Neural cell (in vitro differentiated cells): ENCODE data around the gene CCDC80. TPM values are rescaled to one million over a fixed set of nuclear protein-coding genes. Genes with fewer than 3 reads are reported as not detected.

Experiments used
- H2AFZ ChIP-seq: fragments of 200-600, 300-800 bp; sonication (generic), shearing (Covaris generic); 2 replicates; pipeline ENCODE4 v1.6.0; 2014; ENCODE audit warnings: low read depth, mild to moderate bottlenecking, antibody characterized with exemption, low read length, moderate library complexity
- H3F3A ChIP-seq: fragments of 200-600 bp; shearing (Covaris generic); 2 replicates; pipeline ENCODE4 v1.6.1; 2016; ENCODE audit warnings: mild to moderate bottlenecking, moderate library complexity, mixed read lengths, antibody characterized with exemption, low read length; ENCODE audit not compliant: insufficient read depth, poor library complexity, severe bottlenecking
- H3K27ac ChIP-seq: fragments of 200-600, 300-800 bp; sonication (generic), shearing (Covaris generic); 2 replicates; pipeline ENCODE4 v1.5.1; 2014; ENCODE audit warnings: mild to moderate bottlenecking, low read length, moderate library complexity
- H3K27me3 ChIP-seq: fragments of 300-800, 200-600 bp; sonication (generic), shearing (Covaris generic); 2 replicates; pipeline ENCODE4 v1.6.0; 2014; ENCODE audit warnings: mild to moderate bottlenecking, low read depth, low read length, moderate library complexity; ENCODE audit not compliant: insufficient read depth
- H3K36me3 ChIP-seq: fragments of 300-800, 200-600 bp; sonication (generic), shearing (Covaris generic); 2 replicates; pipeline ENCODE4 v1.5.1; 2014; ENCODE audit warnings: mild to moderate bottlenecking, antibody characterized with exemption, low read length, moderate library complexity; ENCODE audit not compliant: insufficient read depth
- H3K4me2 ChIP-seq: fragments of 300-800, 200-600 bp; sonication (generic), shearing (Covaris generic); 2 replicates; pipeline ENCODE4 v1.6.0; 2014; ENCODE audit warnings: mild to moderate bottlenecking, low read length
- H3K4me3 ChIP-seq: fragments of 300-800, 200-600 bp; sonication (generic), shearing (Covaris generic); 2 replicates; pipeline ENCODE4 v1.5.1; 2014; ENCODE audit warnings: mild to moderate bottlenecking, low read length, moderate library complexity
- H3K79me2 ChIP-seq: fragments of 200-600 bp; shearing (Covaris generic); replicated peaks from 2 replicates; pipeline ENCODE4 v1.6.0; 2014; ENCODE audit warnings: mild to moderate bottlenecking, low read length, moderate library complexity; ENCODE audit not compliant: insufficient read depth
- H3K9ac ChIP-seq: fragments of 300-800, 200-600 bp; sonication (generic), shearing (Covaris generic); 2 replicates; pipeline ENCODE4 v1.6.1; 2016; ENCODE audit warnings: mild to moderate bottlenecking, low read length, mixed read lengths
- H3K9me2 ChIP-seq: fragments of 200-600 bp; shearing (Covaris generic); 2 replicates; pipeline ENCODE4 v1.6.1; 2016; ENCODE audit warnings: mild to moderate bottlenecking, low read length, mixed read lengths; ENCODE audit not compliant: insufficient read depth
- H3K9me3 ChIP-seq: fragments of 200-600, 300-800 bp; sonication (generic), shearing (Covaris generic); 2 replicates; pipeline ENCODE4 v1.6.1; 2016; ENCODE audit warnings: mild to moderate bottlenecking, mixed run types, low read length, moderate library complexity, mixed read lengths
- H4K20me1 ChIP-seq: fragments of 200-600 bp; shearing (Covaris generic); 2 replicates; pipeline ENCODE4 v1.6.1; 2016; ENCODE audit warnings: mild to moderate bottlenecking, mixed run types; ENCODE audit not compliant: insufficient read depth
- CTCF ChIP-seq: fragments of 450-650 bp; IDR thresholded peaks from 2 replicates; pipeline ENCODE4 v1.5.1; 2014; ENCODE audit warnings: antibody characterized with exemption, mild to moderate bottlenecking, moderate library complexity; ENCODE audit not compliant: poor library complexity, severe bottlenecking
- EP300 ChIP-seq: fragments of 450-650 bp; conservative IDR thresholded peaks from 2 replicates; pipeline ENCODE4 v1.6.1; 2014; ENCODE audit warnings: antibody characterized with exemption, mild to moderate bottlenecking, moderate library complexity; ENCODE audit not compliant: poor library complexity, severe bottlenecking
- EZH2 ChIP-seq: fragments of 200-600, 300-800 bp; shearing (Covaris generic), sonication (generic); IDR thresholded peaks from 2 replicates; pipeline ENCODE4 v1.6.1; 2014; ENCODE audit warnings: antibody characterized with exemption, low read length, borderline replicate concordance, mild to moderate bottlenecking; ENCODE audit not compliant: insufficient read depth, poor library complexity, severe bottlenecking
- MXI1 ChIP-seq: fragments of 450-650 bp; conservative IDR thresholded peaks from 2 replicates; pipeline ENCODE4 v1.6.1; 2014; ENCODE audit warnings: antibody characterized with exemption, mild to moderate bottlenecking; ENCODE audit not compliant: poor library complexity, severe bottlenecking
- POLR2AphosphoS5 ChIP-seq: IDR thresholded peaks from 2 replicates; pipeline ENCODE4 v1.6.1; 2012
- RAD21 ChIP-seq: fragments of 450-650 bp; conservative IDR thresholded peaks from 2 replicates; pipeline ENCODE4 v1.6.1; 2014; ENCODE audit warnings: antibody characterized with exemption, mild to moderate bottlenecking, moderate library complexity
- REST ChIP-seq: IDR thresholded peaks from 2 replicates; pipeline ENCODE4 v1.6.1; 2012; ENCODE audit warnings: borderline replicate concordance
- SMC3 ChIP-seq: fragments of 450-650 bp; conservative IDR thresholded peaks from 2 replicates; pipeline ENCODE4 v1.6.1; 2014; ENCODE audit warnings: antibody characterized with exemption, mild to moderate bottlenecking, moderate library complexity; ENCODE audit not compliant: poor library complexity
- TAF1 ChIP-seq: IDR thresholded peaks from 2 replicates; pipeline ENCODE4 v1.6.1; 2012; ENCODE audit warnings: low read depth
- polyA plus RNA-seq: library from polyadenylated mRNA; depleted of rRNA; stranded (reverse); fragments of >200 nt; gene quantifications from 2 replicates; pipeline ENCODE4 v1.2.3, GENCODE V29; 2014

The CCDC80 gene
- polyA plus RNA-seq, 1 donor from 2014 or later = 0.14 TPM

- TF ChIP-seq POLR2AphosphoS5 = no peak
- no peak for TF ChIP-seq MXI1
- TF ChIP-seq SMC3 = no peak
- no peak for TF ChIP-seq TAF1
- no peak for TF ChIP-seq REST
- no peak for TF ChIP-seq EZH2
- TF ChIP-seq CTCF = no peak
- TF ChIP-seq EP300 = no peak
- no peak for TF ChIP-seq RAD21
These were observed 14.0 kb upstream of the CCDC80 start for GRCh38 chr3:112654979-112655378.

GRCh38 chr3:112654492-112654891 is 13.5 kb upstream of the CCDC80 start:
- no peak for TF ChIP-seq TAF1
- no peak for TF ChIP-seq REST
- no peak for TF ChIP-seq EZH2
- no peak for TF ChIP-seq CTCF
- no peak for TF ChIP-seq POLR2AphosphoS5
- TF ChIP-seq MXI1 = no peak
- TF ChIP-seq SMC3 = no peak
- no peak for TF ChIP-seq EP300
- no peak for TF ChIP-seq RAD21
- H3F3A ChIP-seq = no peaks in the 10 kb centered on the region
- H3K4me2 ChIP-seq = no peak overlapping the region

More at GRCh38 chr3:112654979-112655378, 14.0 kb upstream of the CCDC80 start:
- Histone ChIP-seq H2AFZ (no peak overlapping the region), H4K20me1 (no peaks in the 10 kb centered on the region), H3K27me3 (no peaks in the 10 kb centered on the region), H3K9me3 (no peaks in the 10 kb centered on the region), H3K9me2 (no peaks in the 10 kb centered on the region), H3K79me2 (no peaks in the 10 kb centered on the region), H3K9ac (no peak overlapping the region), H3K4me3 (no peak overlapping the region), H3K36me3 (no peaks in the 10 kb centered on the region), H3K27ac (no peak overlapping the region), H3K4me2 (no peak overlapping the region), H3F3A (no peaks in the 10 kb centered on the region)

More at GRCh38 chr3:112654492-112654891, 13.5 kb upstream of the CCDC80 start:
- Histone ChIP-seq H3K79me2 (no peaks in the 10 kb centered on the region), H3K27ac (no peak overlapping the region), H3K36me3 (no peaks in the 10 kb centered on the region), H3K9ac (no peak overlapping the region), H3K9me2 (no peaks in the 10 kb centered on the region), H3K27me3 (no peaks in the 10 kb centered on the region), H4K20me1 (no peaks in the 10 kb centered on the region), H3K4me3 (no peak overlapping the region), H2AFZ (no peak overlapping the region), H3K9me3 (no peaks in the 10 kb centered on the region)
